HCT116 (cell line): ENCODE measurements around the gene FGF6. TPM values are rescaled to one million over a fixed set of nuclear protein-coding genes. Genes with fewer than 3 reads are reported as not detected.

Experiments
- ATAC-seq: fragments of 200-7000 bp; cut with Tn5 transposase; 2 replicates; pipeline ENCODE4 v1.9.1; 2020; ENCODE audit warnings: mild to moderate bottlenecking, moderate library complexity
- BruUV-seq: library from RNA; stranded (reverse); fragments of 400-500 nt; replicated peaks from 2 replicates; lab custom pipeline; 2021; lab: Mats Ljungman, UMichigan
- CTCF ChIA-PET: fragments of 300-600 bp; sonication (Branson Sonifier 250); formaldehyde crosslinking; loops from one replicate; lab custom pipeline; 2021; ENCODE audit warnings: antibody characterized with exemption; lab: Charles Lee
- POLR2A ChIA-PET: fragments of 300-600, 350-600 bp; sonication (Branson Sonifier 250); formaldehyde crosslinking; loops from one replicate; lab custom pipeline; 2021; ENCODE audit warnings: antibody characterized with exemption; lab: Charles Lee
- RAD21 ChIA-PET, 2 experiments: fragments of 300-600 bp; sonication (Branson Sonifier 250); formaldehyde crosslinking; loops; one replicate each; lab custom pipeline; 2023; ENCODE audit warnings: low total read pairs in 2 of 2; ENCODE audit not compliant: uncharacterized antibody in 2 of 2, unreplicated experiment in 2 of 2, low non-redundant PET in 1 of 2; lab: Charles Lee
- DNase-seq: peaks from one replicate; pipeline ENCODE4 v3.0.0-alpha.2; 2010; ENCODE audit warnings: low read depth, low spot score
- H2AFZ ChIP-seq: fragments of 200-600 bp; shearing (Covaris generic), sonication (generic); 2 replicates; pipeline ENCODE4 v1.6.1; 2017; ENCODE audit warnings: low read depth, mixed run types, mixed read lengths, antibody characterized with exemption, low read length; ENCODE audit not compliant: poor library complexity, severe bottlenecking
- H3K27ac ChIP-seq: 2 replicates; pipeline ENCODE4 v1.5.1; 2012; ENCODE audit warnings: low read depth, low read length
- H3K27me3 ChIP-seq: fragments of 200-600 bp; sonication (generic); 2 replicates; pipeline ENCODE4 v1.6.1; 2016; ENCODE audit warnings: mixed run types, low read length, mixed read lengths; ENCODE audit not compliant: insufficient read depth
- H3K36me3 ChIP-seq, 2 experiments: fragments of 200-500 bp in 1 of 2; fragments of 200-600 bp in 1 of 2; sonication (Bioruptor generic) in 1 of 2; sonication (generic) in 1 of 2; 2 replicates each; pipeline versions ENCODE4 v1.5.1 to v1.6.1; 2014 to 2016; ENCODE audit warnings: low read length in 2 of 2, inconsistent platforms in 1 of 2, mixed read lengths in 1 of 2, mixed run types in 1 of 2; ENCODE audit not compliant: insufficient read depth in 2 of 2, control insufficient read depth in 1 of 2
- H3K4me1 ChIP-seq, 2 experiments: fragments of 200-600 bp in 1 of 2; sonication (generic) in 1 of 2; 2 replicates each; pipeline versions ENCODE4 v1.5.1 to v1.6.1; 2012 to 2017; ENCODE audit warnings: low read length in 2 of 2, inconsistent platforms in 1 of 2, mild to moderate bottlenecking in 1 of 2, mixed read lengths in 1 of 2, mixed run types in 1 of 2, moderate library complexity in 1 of 2; ENCODE audit not compliant: insufficient read depth in 2 of 2, control insufficient read depth in 1 of 2
- H3K4me2 ChIP-seq: fragments of 200-600 bp; sonication (generic); 2 replicates; pipeline ENCODE4 v1.6.1; 2017; ENCODE audit warnings: mixed run types, low read length, mixed read lengths
- H3K4me3 ChIP-seq, 2 experiments: fragments of 200-600 bp in 1 of 2; sonication (generic) in 1 of 2; replicated peaks in 1 of 2; 2 replicates each; pipeline ENCODE4 v1.5.1; 2011 to 2016; ENCODE audit warnings: low read length in 2 of 2, control low read depth in 1 of 2, low read depth in 1 of 2, mild to moderate bottlenecking in 1 of 2, mixed read lengths in 1 of 2, mixed run types in 1 of 2
- H3K79me2 ChIP-seq: fragments of 200-600 bp; sonication (generic); 2 replicates; pipeline ENCODE4 v1.6.1; 2017; ENCODE audit warnings: mild to moderate bottlenecking, mixed run types, low read length, moderate library complexity, mixed read lengths; ENCODE audit not compliant: insufficient read depth
- H3K9ac ChIP-seq: fragments of 200-600 bp; sonication (generic); 2 replicates; pipeline ENCODE4 v1.6.1; 2016; ENCODE audit warnings: low read length, mixed read lengths
- H3K9me2 ChIP-seq: fragments of 200-600 bp; sonication (generic), shearing (Covaris generic); 2 replicates; pipeline ENCODE4 v1.6.1; 2017; ENCODE audit warnings: mixed run types, mild to moderate bottlenecking, moderate library complexity; ENCODE audit not compliant: insufficient read depth
- H3K9me3 ChIP-seq, 2 experiments: fragments of 200-500 bp in 1 of 2; fragments of 200-600 bp in 1 of 2; sonication (Bioruptor generic) in 1 of 2; sonication (generic) in 1 of 2; 2 replicates each; pipeline ENCODE4 v1.6.1; 2014 to 2017; ENCODE audit warnings: low read length in 2 of 2, mixed read lengths in 2 of 2, inconsistent platforms in 1 of 2, low read depth in 1 of 2, mild to moderate bottlenecking in 1 of 2, mixed run types in 1 of 2, moderate library complexity in 1 of 2; ENCODE audit not compliant: control insufficient read depth in 1 of 2, insufficient read depth in 1 of 2
- H4K20me1 ChIP-seq: fragments of 200-600 bp; sonication (generic), shearing (Covaris generic); 2 replicates; pipeline ENCODE4 v1.6.1; 2017; ENCODE audit warnings: mixed run types, mild to moderate bottlenecking, moderate library complexity; ENCODE audit not compliant: insufficient read depth
- ATF3 ChIP-seq: IDR thresholded peaks from 2 replicates; pipeline ENCODE4 v1.6.1; 2012
- CBX3 ChIP-seq: IDR thresholded peaks from 2 replicates; pipeline ENCODE4 v1.6.1; 2012; ENCODE audit warnings: low read depth
- EGR1 ChIP-seq: IDR thresholded peaks from 2 replicates; pipeline ENCODE4 v1.6.1; 2012; ENCODE audit warnings: low read depth
- EZH2 ChIP-seq: fragments of 200-600 bp; sonication (generic); IDR thresholded peaks from 2 replicates; pipeline ENCODE4 v1.6.1; 2017; ENCODE audit warnings: antibody characterized with exemption, mixed run types
- FOSL1 ChIP-seq: IDR thresholded peaks from 2 replicates; pipeline ENCODE4 v1.6.1; 2012; ENCODE audit warnings: low read depth
- JUND ChIP-seq: IDR thresholded peaks from 2 replicates; pipeline ENCODE4 v1.6.1; 2012
- POLR2A ChIP-seq: IDR thresholded peaks from 2 replicates; pipeline ENCODE4 v1.7.0; 2011; ENCODE audit warnings: borderline replicate concordance; ENCODE audit not compliant: insufficient read depth, insufficient read length; ENCODE audit errors: extremely low read depth
- POLR2AphosphoS5 ChIP-seq: IDR thresholded peaks from 2 replicates; pipeline ENCODE4 v1.6.1; 2011; ENCODE audit warnings: mild to moderate bottlenecking, low read depth, low read length, moderate library complexity
- RAD21 ChIP-seq: IDR thresholded peaks from 2 replicates; pipeline ENCODE4 v1.6.1; 2012; ENCODE audit warnings: low read depth, mild to moderate bottlenecking
- SRF ChIP-seq: IDR thresholded peaks from 2 replicates; pipeline ENCODE4 v1.6.1; 2012; ENCODE audit warnings: low read depth
- YY1 ChIP-seq: IDR thresholded peaks from 2 replicates; pipeline ENCODE4 v1.6.1; 2011; ENCODE audit warnings: low read length, low read depth, moderate library complexity, mild to moderate bottlenecking; ENCODE audit not compliant: insufficient replicate concordance; ENCODE audit errors: extremely low read depth
- intact Hi-C: fragments of 100-400 bp; cut with micrococcal nuclease; formaldehyde crosslinking; loops from 2 replicates; pipeline ENCODE4 v1.10.0; 2022
- total RNA-seq: library from RNA; stranded (reverse); gene quantifications from one replicate; pipeline ENCODE4 v1.2.1, GENCODE V29; 2021; ENCODE audit not compliant: unreplicated experiment
- TF ChIP-seq, protein P1 (sequence below): IDR thresholded peaks from 2 replicates; pipeline ENCODE4 v1.6.1; 2012

Gene FGF6
- total RNA-seq, 1 experiment from 2014 or later, result not detected

DNA sequence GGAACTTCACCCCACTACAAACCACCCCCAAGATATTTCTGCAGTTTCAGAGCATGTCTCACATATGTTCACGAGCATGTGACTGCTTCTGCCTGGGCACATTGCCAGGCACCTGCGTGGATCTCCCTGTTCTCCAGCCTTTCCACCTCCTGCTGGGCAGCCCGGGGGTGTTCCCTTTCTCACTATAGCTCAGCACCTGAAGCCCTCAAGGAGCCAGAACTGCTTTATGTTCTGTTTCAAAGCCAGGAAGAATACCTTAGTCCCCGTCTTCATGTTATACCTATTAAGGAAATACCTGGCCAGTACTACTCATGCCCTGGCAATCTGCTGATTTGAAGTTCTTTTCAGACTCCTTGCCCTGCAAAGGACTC lies 4.2 kb upstream of the FGF6 start:
- TF ChIP-seq EGR1, result no peak
- no peak for TF ChIP-seq SRF
- TF ChIP-seq, all 23 proteins: peak for 0
- Histone ChIP-seq H3K27ac (no peak overlapping the region), H3K9me2 (no peaks in the 10 kb centered on the region), H3K4me2 (no peak overlapping the region), H3K79me2 (no peaks in the 10 kb centered on the region), H3K9me3 (no peaks in the 10 kb centered on the region), H2AFZ (no peak overlapping the region), H3K4me1 (peaks cover 5 to 12% of the 10 kb centered on the region in 2 experiments; a peak in 3 of 4 replicates), H3K9ac (no peak overlapping the region), H3K4me3 (no peak overlapping the region), H3K36me3 (no peaks in the 10 kb centered on the region), H3K27me3 (peaks cover 10% of the 10 kb centered on the region), H4K20me1 (no peaks in the 10 kb centered on the region)
- ChIA-PET RAD21 (no interaction called here), CTCF (no interaction called here), POLR2A (no interaction called here)
- DNase-seq, result no peak
- BruUV-seq, result no TSS peak
- ATAC-seq, result peak; percentile 32; the same call in 1 of the 2 replicates
- intact Hi-C loops, result no loop called here

GRCh38 chr12:4448943-4449850 lies 3.6 kb upstream of the FGF6 start:
- H2AFZ ChIP-seq, result no peak overlapping the region
- H3K4me2 ChIP-seq, result no peak overlapping the region
- no peak for TF ChIP-seq YY1
- no peak for TF ChIP-seq EZH2
- TF ChIP-seq POLR2AphosphoS5, result no peak
- TF ChIP-seq, protein P1, sequence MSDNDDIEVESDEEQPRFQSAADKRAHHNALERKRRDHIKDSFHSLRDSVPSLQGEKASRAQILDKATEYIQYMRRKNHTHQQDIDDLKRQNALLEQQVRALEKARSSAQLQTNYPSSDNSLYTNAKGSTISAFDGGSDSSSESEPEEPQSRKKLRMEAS, result no peak
- no peak for TF ChIP-seq RAD21
- TF ChIP-seq POLR2A, result no peak
- no peak for TF ChIP-seq CBX3
- no peak for TF ChIP-seq JUND
- no peak for TF ChIP-seq ATF3
- TF ChIP-seq FOSL1, result no peak
- no peaks in the 10 kb centered on the region for H4K20me1 ChIP-seq
- ChIA-PET POLR2A (no interaction called here), RAD21 (no interaction called here), CTCF (no interaction called here)
- no peak overlapping the region for H3K27ac ChIP-seq
- no peak overlapping the region for H3K4me3 ChIP-seq
- no TSS peak for BruUV-seq
- no peaks in the 10 kb centered on the region for H3K36me3 ChIP-seq
- no peak for ATAC-seq
- intact Hi-C loops, result no loop called here
- no peak for DNase-seq
- peaks cover 16% of the 10 kb centered on the region for H3K27me3 ChIP-seq
- H3K79me2 ChIP-seq, result no peaks in the 10 kb centered on the region
- no peak overlapping the region for H3K9ac ChIP-seq
- H3K9me3 ChIP-seq, result no peaks in the 10 kb centered on the region
- no peaks in the 10 kb centered on the region for H3K9me2 ChIP-seq
- H3K4me1 ChIP-seq, result peaks cover 5 to 6% of the 10 kb centered on the region in 2 experiments; a peak in 3 of 4 replicates
